ENCODE results near the gene PTPRB.
A peak's percentile ranks its signal among the peaks of the same experiment; 100 is the strongest.

- TF ChIP-seq, protein P1, sequence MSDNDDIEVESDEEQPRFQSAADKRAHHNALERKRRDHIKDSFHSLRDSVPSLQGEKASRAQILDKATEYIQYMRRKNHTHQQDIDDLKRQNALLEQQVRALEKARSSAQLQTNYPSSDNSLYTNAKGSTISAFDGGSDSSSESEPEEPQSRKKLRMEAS (IDR thresholded peaks at IDR 0.05), result no peak
- TF ChIP-seq EP300 (IDR thresholded peaks at IDR 0.05; ENCODE audit: borderline replicate concordance) (no peak), CEBPB (IDR thresholded peaks at IDR 0.05) (no peak), TEAD4 (IDR thresholded peaks at IDR 0.05) (no peak), CREB1 (IDR thresholded peaks at IDR 0.05; ENCODE audit: low read depth) (no peak), RAD21 (IDR thresholded peaks at IDR 0.05; ENCODE audit: low read depth) (peak; percentile 11; the same call in 1 of the 2 replicates), USF1 (IDR thresholded peaks at IDR 0.05) (no peak), YY1 (IDR thresholded peaks at IDR 0.05; ENCODE audit: low read depth) (no peak)
- TF ChIP-seq, protein P2, sequence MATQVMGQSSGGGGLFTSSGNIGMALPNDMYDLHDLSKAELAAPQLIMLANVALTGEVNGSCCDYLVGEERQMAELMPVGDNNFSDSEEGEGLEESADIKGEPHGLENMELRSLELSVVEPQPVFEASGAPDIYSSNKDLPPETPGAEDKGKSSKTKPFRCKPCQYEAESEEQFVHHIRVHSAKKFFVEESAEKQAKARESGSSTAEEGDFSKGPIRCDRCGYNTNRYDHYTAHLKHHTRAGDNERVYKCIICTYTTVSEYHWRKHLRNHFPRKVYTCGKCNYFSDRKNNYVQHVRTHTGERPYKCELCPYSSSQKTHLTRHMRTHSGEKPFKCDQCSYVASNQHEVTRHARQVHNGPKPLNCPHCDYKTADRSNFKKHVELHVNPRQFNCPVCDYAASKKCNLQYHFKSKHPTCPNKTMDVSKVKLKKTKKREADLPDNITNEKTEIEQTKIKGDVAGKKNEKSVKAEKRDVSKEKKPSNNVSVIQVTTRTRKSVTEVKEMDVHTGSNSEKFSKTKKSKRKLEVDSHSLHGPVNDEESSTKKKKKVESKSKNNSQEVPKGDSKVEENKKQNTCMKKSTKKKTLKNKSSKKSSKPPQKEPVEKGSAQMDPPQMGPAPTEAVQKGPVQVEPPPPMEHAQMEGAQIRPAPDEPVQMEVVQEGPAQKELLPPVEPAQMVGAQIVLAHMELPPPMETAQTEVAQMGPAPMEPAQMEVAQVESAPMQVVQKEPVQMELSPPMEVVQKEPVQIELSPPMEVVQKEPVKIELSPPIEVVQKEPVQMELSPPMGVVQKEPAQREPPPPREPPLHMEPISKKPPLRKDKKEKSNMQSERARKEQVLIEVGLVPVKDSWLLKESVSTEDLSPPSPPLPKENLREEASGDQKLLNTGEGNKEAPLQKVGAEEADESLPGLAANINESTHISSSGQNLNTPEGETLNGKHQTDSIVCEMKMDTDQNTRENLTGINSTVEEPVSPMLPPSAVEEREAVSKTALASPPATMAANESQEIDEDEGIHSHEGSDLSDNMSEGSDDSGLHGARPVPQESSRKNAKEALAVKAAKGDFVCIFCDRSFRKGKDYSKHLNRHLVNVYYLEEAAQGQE (IDR thresholded peaks at IDR 0.05; ENCODE audit: low read depth), result no peak
Measured at GRCh38 chr12:70484464-70484863, 152.8 kb downstream of the PTPRB start.
